C4-2B (cell line): Measurements from ENCODE around the gene CCNY.

Source experiments
- CTCF ChIP-seq: fragments of 450-650 bp; conservative IDR thresholded peaks from 2 replicates; pipeline ENCODE4 v1.5.1; 2017; ENCODE audit warnings: mild to moderate bottlenecking
- ZFX ChIP-seq: fragments of 450-650 bp; IDR thresholded peaks from 2 replicates; pipeline ENCODE4 v1.6.1; 2017

DNA sequence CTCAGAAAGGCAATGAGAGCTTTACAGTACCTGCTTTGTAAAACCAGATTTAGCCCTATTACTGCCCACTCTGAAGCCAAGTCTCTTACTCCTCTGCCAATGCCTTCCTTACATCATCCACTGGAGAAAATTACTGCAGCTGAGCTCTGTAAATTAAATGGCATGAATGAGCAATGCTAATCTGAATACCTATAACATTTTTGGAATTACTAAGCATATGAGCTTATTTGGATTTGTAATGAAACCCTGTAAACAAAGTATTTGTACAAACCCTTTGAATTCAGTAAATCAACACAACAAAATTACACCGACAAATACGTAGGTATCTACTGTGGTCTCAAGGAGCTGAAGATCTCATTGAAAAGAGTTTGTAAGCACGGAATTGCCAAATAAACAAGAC lies 12.1 kb upstream of the CCNY start:
- TF ChIP-seq CTCF (no peak), ZFX (no peak)
